Activated CD4-positive, alpha-beta T cell treated with anti-CD3 and anti-CD28 coated beads for 24 hours (primary cell): Measurements from ENCODE around the gene PHLDB1.

Experiments
- DNase-seq, 2 donors: peaks; one replicate each; pipeline ENCODE4 v3.0.0-alpha.2; 2020; ENCODE audit warnings: low read depth in 2 of 2

Gene PHLDB1

DNA sequence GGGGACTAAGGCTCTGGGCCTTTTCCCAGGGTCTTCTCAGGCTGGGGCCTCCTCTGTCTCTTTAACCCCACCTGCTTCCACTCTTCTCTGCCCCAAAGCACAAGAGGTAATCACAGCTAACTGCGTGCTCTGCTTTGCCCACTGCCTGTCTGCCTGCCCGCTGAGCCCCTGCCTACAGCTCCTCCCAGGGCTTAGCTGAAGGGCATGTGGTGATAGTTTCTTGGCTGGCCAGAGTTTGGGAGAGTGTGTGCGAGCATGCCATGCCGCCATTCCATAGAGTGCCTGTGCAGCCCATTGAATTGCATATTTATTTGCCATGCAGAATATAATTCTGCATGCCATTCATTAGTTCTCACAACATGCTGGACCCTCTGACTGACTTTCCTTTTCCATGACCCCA, 32.5 kb downstream of the PHLDB1 start:
- DNase-seq, result no peak

DNA sequence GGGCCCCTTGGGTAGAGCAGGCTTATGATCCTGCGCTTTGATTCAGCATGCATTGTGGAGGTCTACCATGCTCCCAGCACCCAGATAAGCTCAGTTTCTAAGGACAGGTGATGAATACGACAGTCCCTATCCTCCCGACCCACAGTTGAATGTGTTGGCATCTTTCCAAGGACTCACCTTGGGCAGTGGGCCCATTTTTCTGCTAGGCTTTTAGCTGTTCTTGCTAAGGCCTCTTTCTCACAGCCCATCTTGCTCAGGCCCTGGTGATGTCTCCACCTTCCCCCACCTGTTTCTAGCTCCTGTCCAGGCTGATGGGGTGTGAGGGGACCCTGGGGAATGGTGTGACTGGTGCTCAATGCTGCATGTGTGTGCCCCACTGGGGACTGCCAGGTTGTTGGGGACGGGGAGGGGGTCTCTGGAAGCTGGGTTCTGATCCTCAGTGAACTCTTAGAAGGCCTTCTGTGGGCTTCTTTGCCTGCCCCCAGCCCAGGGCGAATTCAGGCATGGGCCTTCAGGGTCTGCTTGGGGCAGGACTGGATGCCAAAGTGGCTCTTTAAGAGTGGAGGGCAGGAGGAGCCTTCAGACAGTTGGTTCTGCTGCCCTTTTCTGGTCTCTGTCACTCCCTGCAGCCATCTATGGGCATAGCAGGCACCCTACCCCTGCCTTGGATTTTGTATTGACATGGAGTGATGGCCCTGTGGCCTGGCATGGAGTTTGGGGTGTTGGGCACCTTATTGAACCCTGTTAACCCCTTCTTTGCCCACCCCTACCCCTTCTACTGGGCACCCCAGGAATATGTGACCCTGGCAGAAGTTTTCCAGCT, 33.1 kb downstream of the PHLDB1 start:
- no peak for DNase-seq

DNA sequence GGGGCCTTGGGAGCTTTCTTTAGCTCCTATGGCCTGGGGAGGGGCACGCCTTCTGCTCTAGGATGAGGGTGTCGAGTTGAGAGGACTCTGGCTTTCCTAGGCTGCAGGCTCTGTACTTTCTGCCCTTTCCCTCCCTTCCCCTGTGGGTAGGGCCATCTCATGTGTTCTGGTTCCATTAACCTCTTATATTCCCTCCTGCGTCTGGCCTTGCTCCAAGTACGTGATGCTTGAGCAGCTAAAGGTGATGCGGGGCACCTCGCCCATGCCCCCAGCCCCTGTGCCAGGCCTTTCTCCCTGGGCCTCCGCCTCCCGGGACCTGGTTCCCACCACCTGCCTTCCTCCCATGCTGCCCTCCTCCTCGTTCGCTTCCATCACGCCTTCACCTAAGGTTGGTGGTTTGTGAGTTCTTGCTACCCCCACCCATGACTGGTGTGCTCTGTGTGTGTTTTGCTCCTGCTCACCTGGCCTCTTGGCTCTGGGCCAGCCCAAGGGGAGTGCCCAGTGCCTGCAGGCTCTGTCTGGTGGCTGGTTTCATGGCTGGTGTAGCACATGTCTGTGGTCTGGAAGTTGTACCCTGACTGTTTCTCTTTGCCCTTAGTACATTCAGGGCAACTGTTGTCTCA, 34.1 kb downstream of the PHLDB1 start:
- no peak for DNase-seq

DNA sequence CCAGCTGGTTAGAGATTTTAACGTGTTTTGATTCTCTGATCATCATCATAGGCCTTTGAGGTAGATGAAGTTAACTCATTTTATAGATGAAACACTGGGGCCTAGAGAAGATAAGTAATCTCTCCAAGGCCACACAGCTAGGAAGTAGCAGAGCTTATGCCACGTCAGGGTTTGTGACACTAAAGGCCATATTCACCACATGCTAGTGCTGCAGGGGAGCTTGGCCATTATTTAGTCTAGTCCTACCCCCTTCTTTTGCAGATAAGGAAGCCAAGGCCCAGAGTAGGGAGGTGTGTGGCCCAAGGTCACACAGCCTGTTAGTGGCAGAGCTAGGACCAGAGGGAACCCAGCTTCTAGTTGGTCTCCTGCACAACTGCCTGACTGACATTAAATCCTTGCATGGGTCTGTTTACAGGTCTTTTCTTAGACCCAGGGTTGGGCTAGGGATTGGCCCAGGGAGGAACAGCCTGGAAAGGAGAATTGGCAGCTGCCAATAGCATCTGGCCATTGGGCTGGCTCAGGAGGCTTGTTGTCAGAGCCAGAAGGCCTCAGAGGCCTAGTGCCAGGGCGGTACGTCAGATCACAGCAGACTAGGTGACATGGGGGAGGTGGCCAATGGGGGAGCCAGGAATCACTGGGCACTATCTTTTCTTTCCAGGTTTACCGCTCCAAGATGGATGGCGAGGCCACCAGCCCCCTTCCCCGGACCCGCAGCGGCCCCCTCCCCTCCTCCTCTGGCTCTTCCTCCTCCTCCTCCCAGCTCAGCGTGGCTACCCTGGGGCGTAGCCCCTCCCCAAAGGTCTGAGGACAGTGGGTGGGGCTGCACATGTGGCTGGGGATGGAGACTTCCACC, 36.0 kb downstream of the PHLDB1 start:
- no peak for DNase-seq

DNA sequence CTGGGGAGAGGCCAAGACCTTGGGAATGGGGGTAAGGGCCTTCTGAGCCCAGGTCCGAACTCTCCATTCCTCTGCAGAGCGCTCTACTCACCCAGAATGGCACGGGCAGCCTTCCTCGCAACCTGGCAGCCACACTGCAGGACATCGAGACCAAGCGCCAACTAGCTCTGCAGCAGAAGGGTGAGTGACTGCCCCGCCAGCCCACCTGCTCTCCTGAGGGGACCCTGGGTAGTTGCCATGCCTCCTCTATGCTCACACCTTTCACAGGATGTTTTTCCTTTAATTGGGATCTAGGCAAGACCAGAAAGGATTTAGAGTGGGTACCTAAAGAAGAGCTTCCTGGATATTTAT, 36.6 kb downstream of the PHLDB1 start:
- DNase-seq, result no peak

DNA sequence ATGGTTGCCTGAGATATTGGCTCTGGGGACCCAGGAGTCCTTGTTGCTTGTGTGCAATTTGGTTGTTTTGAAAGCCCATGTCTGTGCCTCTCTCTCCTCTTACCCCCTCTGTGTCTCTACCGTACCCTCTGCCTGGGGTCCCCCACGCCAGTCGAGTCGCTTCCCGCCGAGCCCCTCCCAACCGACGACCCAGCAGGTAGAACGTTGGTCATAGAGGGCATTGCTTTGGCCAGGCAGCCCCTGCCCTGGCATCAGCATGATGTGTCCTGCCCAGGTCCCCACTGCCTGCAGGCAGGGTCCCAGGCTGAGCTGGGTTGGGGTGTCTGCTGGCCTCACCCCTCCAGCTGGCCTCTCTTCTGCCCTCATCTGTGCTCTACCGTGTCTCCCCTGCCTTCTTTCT, 37.1 kb downstream of the PHLDB1 start:
- DNase-seq, result no peak

DNA sequence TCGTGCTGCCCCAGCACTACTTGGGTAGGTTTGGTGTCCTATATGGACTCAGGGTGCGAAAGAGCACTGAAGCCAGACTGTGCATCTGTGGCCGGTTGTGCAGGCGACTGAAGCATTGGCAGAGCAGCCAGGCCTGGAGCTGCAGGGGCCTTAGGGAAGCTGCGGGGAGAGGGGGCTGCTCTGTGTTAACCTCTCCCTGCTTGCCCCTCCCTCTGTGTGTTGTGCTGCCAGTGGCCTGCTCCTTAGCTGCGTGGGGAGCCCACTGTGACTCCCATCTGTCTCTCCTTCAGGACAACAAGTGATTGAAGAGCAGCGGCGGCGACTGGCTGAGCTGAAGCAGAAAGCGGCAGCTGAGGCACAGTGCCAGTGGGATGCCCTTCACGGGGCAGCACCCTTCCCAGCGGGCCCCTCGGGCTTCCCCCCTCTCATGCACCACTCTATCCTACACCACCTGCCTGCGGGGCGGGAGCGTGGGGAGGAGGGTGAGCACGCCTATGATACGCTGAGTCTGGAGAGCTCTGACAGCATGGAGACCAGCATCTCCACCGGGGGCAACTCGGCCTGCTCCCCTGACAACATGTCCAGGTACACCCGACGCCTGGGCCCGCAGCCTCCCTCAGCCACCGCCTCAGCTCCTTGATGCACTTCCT, 37.8 kb downstream of the PHLDB1 start:
- no peak for DNase-seq

DNA sequence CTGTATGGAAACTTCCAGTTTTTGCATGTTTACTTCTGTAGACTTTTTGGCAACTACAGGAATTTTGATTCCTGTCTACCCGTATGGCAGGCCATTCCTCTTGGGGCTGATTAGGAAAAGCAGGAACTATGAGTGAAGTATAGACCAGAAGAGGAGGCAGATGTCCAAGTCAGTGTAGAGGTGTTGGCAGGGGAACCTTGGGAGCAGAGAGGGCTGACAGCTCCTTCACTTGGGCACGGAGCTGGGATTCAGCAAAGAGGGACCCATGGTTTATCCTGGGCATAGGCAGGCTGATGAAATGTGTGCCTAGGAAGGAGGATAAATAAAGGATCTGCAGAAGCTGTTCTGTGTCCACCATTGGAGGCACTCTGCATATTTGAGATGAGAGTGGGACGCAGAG, 39.0 kb downstream of the PHLDB1 start:
- DNase-seq, result no peak

DNA sequence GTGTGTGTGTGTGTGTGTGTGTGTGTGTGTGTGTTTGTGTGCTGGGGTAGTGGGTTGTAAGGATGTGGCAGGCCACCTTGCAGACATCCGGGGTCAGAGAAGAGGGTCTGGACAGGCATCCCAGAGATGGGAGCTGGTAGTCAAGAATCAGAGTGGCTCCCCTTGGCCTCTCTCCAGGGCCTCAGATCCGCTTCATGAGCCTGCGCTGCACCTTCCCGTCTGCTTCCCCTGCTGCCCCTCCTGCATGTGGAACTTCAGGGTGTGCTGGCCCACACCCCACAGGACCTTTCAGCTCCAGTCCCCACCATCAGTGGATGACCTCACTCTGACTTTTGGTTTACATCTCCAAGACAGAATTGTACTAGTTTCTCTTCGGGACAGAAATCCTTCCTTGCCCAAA, 40.9 kb downstream of the PHLDB1 start:
- no peak for DNase-seq

DNA sequence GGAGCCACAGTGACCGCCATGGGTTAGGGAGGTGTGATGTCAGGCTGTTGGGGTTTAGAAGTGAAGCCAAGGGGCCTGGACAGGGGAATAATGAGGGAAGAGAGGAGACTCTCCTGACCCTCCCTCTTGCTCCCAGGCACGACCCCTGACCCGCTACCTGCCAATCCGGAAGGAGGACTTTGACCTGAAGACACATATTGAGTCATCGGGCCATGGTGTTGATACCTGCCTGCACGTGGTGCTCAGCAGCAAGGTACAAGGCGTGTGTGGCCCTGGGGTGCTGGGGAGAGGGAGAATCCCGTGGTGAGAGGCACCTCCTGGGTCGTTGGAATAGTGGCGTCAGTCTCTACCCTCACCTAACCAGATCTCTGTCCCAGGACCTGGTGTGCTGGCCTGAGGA, 42.5 kb downstream of the PHLDB1 start:
- no peak for DNase-seq

DNA sequence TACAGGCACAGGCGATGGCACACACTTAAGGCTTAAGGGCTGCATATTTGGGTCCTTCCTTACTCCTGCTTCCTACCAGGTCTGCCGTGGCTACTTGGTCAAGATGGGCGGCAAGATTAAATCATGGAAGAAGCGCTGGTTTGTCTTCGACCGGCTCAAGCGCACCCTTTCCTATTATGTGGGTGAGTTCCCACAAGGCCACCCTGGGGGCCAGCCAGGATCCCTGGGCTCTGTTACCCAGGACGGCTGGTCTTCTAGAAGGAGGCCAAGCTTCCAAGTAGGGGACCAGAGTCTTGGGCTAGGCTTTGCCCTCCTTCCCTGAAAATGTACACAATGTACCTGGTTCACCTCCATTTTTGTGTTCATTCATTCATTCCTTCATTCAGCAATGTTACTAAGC, 43.0 kb downstream of the PHLDB1 start:
- DNase-seq, result no peak

DNA sequence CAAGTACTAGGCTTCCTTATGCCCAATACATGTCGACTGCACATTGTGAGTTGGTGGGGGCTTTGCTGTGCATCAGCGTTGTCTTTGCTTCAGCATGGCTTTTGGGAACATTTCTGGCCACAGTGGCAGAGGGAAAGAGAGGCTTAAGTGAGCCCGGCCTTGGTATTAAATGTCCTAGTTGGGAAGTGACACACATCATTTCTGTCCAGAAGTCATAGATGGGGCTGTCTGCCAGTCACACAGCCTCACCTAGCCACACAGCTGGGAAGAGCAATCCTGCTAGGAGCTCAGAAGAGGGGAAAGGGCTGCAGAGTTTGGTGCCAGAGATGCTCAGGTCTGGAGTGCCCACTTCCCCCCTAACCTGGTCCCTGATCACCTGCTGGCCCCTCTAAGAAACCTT, 44.4 kb downstream of the PHLDB1 start:
- DNase-seq, result no peak

DNA sequence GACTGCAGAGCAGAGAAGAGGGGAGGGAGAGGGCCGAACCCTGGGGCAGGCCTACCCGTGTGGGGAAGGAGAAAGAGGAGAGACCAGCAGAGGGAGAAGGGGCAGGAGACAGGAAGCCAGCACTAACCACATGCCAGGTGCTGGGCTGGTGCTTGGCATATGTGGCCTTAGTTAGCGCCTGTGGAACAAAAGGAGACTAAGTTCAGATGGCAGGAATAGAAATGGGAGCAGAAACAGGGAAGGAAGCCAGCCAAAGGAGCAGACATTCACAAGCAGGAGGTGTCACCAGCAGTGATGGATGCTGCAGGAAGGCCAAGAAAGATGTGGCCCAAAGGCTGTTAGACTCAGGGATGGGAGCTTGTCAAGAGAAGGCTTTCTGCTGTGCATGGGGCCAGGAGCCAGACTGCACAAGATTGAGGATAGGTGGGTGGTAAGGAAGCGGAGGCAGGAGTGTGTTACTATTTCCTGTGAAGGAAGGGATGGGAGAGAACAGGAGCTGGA, 45.3 kb downstream of the PHLDB1 start:
- DNase-seq, result no peak

DNA sequence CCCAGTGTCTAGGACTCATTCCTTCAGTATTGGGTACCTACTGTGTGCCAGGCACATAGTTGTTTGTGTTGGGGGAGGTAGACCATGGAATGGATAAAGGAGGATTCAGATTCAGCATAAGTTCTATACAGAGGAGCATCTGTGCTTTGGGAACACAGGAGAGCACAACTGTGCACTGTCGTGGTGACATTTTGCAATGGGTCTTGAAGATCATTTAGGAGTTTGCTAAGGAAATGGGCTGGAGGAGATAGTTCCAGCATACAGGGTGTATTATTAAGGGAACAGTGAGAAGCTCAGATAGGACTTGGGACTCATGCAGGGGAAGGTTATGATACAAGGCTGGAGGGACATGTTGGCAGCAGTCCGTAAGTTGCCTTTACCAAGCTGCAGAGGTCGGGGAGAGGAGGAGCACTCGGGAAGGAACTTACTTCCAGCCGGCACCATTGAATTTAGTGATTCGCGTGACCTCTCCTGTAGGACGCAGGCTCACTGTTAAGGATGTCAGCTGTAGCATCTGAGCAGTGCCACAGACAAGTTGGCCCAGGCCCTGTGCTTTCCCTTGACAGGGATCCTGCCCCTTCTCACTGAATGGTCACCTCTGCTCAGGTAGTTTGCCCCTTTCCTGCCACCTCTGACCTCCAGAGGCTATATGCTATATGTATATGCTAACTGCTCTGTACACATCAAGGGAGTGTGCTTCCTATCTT, 46.4 kb downstream of the PHLDB1 start:
- no peak for DNase-seq

DNA sequence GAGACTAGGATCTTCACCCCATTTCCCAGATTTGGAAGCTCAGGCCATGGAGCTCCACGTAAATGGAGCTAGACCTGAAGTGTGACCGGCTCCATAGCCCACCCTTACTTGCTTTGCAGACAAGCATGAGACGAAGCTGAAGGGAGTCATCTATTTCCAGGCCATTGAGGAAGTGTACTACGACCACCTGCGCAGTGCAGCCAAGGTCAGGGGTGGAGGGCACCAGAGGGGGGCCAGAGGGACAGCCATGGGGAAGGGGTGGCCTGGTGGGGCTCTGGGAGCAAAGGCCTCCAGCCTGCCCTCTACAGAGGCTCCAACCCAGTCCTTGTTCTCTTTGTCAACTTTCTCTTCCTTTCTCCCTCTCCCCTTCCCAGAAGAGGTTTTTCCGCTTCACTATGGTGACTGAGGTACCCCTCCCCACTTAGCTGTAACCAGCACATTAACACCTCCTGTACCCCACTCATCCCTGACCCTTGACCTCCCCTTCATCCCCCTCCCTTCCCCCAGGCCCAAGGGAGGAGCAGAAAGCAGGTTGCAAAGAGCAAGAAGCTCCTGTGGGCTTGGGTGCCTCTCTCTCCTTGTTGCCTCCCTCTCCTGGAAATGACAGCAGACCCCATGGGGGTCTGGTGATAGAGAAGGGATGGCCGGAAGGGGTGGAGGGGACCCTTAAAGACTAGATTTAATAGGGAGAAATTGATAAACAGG, 48.2 kb downstream of the PHLDB1 start:
- DNase-seq, result no peak

DNA sequence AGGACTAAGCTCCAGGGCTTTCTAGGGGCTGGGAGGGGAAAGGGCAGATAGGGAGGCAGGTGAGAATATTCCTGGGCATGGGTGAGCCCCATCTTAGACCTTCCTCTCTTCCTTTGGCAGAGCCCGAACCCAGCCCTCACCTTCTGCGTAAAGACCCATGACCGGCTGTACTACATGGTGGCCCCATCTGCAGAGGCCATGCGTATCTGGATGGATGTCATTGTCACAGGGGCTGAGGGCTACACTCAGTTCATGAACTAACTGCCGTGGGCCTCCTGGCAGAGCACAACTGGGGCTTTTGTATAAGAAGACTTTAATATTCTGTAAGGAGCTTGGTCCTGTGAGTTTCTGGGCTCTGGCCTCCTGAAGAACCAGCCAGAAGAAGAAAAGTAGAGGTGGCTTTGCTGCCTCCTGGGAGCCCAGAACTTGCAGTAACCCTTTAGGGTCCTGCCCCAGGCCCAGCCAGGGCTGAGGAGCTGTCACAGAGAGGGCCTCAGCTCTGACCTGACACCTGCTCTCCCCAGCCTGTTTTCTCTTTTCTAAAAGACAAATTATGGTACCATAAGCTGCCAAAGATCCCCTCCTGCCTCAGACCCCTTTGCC, 49.2 kb downstream of the PHLDB1 start:
- DNase-seq, result no peak

DNA sequence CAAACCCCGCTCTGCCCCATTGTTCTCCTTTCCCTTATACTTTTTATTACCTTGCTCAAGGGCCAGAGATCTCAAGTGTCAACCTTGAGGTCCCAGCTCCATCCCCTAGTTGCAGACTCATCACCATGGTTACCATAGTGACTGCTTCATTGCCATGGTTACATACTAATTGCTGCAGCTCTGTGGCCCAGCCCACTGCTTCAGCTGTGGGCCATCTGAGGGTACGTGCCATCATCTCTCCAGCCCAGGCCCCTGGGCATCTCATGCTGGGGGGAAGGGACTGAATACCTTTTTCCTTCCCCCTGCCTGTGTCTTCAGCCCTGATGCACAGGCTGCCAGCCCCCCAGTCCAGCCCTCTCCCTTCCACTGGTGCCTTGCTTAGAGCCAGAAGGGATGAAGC, 49.8 kb downstream of the PHLDB1 start:
- no peak for DNase-seq

DNA sequence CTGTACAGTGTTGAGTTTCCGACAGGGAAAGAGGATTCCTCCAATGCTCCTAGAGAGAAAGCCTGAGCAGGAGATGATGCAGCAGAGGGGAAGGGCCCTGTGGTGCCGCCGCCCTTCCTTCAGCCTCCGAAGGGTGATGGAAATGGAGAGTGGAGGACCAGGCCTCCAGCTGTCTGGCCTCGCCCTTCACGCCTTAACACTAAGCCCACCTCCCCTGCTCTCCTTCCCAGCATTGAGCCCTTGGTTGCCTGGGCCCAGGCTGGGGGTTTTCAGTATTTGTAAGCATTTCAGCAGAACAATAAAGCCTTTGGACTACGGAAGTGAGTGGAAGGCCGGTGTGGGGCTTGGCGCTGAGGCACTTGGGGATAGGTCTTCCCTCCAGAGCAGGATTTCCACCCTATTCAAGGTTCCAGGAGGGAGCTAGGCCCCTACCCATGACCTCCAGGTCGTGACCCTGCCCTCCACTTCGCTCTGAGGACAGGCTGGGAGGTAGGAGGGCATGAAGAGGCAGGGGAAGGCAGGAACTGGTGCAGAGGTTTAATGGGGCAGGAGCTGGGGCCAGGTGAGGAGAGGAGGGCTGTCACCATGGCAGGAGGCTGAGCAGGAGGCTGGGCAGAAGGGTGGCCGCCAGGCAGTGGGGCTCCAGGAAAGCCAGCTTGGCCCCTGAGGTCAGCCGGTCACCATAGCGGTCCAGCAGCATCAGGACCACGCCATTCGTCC, 50.5 kb downstream of the PHLDB1 start:
- no peak for DNase-seq

DNA sequence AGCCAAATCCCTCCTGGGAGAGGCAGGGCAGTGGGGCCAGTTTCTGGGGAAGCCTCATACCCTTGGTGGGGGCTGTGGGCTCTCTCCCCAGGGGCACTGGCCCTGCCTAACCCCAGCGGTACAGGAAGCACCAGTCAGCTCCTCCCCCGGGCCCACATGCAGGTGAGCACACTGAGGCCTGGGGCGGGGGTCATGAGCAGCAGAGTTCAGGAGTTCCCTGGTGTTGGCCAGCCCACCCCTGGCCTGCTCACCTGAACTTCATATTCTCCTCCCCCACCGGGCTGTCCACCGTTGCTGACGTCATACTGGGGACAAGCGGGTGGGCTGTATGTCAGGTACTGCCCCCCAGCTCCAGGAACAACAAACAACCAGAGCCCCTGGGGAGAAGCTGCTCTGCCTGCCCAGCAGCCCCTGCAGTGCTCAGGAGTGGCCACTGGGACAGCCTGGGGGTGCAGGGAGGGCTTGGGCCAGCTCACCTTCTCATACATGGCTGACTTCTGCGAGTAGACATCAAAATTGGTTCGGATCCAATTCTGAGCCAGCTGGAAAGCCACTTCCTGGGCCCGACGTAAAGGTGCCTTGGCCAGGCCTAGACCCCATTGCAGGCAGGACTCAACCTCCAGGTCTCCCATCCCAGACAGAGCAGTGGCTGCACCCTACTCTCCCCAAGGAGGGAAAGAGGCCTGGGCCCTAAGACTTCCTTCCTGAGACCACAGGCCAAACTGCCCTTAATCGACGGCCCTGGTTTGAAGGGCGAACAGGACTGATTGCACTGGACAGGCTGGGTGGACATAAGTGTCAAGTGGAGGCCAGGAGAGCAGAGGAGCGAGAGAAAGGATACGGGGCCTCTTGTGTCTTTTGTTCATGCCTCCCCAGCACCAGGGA, 51.3 kb downstream of the PHLDB1 start:
- no peak for DNase-seq
